AG20443 (cell line): Measurements from ENCODE around the gene TNFRSF14.
A peak's percentile ranks its signal among the peaks of the same experiment; 100 is the strongest.

ENCODE experiments used
- DNase-seq: peaks from one replicate; pipeline ENCODE4 v3.0.0; 2012; ENCODE audit warnings: low spot score, mixed read lengths

The TNFRSF14 gene

DNA sequence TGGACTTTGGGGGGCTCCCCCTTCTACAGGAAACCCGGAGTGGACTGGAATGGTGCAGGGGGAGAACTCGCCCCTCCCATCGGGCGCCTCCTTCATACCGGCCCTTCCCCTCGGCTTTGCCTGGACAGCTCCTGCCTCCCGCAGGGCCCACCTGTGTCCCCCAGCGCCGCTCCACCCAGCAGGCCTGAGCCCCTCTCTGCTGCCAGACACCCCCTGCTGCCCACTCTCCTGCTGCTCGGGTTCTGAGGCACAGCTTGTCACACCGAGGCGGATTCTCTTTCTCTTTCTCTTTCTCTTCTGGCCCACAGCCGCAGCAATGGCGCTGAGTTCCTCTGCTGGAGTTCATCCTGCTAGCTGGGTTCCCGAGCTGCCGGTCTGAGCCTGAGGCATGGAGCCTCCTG, at the start of gene TNFRSF14:
TNFRSF14 (plus strand) TSS at position 95 of the 401 bp plus-strand sequence; CDS start at position 389, 294 bp downstream.
- peak; percentile 77 for DNase-seq

DNA sequence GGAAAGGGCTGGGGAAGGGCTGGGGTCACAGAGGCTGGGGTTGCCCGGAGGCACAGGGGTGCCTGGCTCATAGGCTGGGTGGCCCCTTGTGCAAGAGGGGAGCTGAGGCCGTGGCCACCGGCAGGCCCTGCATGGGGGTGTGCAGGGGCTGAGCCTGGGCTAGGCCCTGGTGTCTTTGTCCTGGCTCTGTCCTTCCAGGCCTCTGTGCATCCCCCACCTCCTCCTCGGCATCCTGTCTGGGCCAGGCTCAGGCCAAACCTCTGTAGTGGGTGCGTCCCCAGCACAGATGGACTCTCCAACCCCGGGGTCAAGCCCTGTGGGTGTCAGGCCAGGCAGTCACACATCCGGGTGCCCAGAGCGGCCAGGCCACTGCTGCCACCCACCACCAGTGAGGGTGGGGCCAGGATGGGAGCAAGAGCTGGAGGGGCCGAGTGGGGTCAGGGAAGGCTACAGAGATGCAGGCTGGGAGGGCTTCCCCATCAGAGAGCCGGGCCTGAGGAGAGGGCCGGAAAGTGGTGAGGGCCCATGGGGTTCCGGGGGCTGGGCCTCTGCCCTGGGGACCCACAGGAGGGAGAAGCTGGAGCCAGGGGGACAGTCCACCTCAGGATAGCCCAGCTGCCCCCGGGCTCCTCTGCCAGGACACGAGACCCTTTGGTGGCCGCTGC, 49.1 kb upstream of the TNFRSF14 start:
- DNase-seq: no peak

- no peak for DNase-seq
Observed at GRCh38 chr1:2507744-2508155, 48.4 kb upstream of the TNFRSF14 start.

DNA sequence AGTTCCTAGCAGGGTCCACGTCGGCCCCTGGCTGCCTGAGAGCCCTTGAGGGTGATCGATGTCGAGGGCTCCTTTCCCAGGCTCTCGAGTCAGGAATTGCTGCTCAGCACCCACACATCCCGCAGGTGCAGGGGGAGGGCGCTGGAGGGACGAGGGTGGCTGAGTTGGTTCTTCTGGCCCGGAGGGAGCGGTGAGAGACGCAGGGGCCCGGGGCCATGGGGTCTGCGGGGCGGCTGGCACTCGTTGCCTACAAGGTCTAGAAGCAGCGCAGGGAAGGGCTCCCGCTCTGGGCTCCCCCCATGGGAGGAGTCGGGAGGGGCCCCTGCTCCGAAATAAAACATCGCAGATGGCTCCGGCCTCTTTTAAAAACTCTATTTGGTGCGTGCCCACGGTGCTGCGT, 48.0 kb upstream of the TNFRSF14 start:
- DNase-seq: no peak

GRCh38 chr1:2508751-2509150, 47.4 kb upstream of the TNFRSF14 start:
- no peak for DNase-seq

GRCh38 chr1:2509589-2509988, 46.6 kb upstream of the TNFRSF14 start:
- no peak for DNase-seq

- no peak for DNase-seq
Observed at GRCh38 chr1:2510366-2511155, 45.6 kb upstream of the TNFRSF14 start.

DNA sequence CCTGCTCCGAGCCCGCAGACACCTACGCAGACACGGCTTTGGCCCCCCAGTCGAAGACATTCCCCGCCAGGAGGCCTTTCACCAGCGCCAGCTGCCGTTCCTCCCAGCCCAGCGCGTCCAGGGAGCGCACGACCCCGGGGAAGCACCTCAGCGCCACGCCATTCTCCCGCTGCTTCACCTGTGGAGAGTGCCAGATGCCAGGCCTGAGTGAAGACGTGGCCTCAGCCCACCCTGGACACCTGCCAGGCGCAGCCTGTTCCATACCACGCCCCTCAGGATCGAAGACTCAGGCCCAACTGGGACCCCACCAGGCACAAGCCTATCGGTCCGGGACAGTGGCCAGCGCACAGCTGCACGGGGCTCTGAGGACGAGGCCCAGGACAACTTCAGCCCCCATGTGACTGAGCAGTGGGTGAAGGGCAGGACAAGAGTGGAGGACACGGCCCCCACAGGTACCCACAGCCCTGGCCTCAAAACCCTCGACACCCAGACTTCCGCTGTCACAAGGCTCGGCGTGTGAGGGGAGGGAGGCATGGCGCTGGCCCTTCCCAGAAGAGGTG, 43.2 kb upstream of the TNFRSF14 start:
- DNase-seq: no peak

DNA sequence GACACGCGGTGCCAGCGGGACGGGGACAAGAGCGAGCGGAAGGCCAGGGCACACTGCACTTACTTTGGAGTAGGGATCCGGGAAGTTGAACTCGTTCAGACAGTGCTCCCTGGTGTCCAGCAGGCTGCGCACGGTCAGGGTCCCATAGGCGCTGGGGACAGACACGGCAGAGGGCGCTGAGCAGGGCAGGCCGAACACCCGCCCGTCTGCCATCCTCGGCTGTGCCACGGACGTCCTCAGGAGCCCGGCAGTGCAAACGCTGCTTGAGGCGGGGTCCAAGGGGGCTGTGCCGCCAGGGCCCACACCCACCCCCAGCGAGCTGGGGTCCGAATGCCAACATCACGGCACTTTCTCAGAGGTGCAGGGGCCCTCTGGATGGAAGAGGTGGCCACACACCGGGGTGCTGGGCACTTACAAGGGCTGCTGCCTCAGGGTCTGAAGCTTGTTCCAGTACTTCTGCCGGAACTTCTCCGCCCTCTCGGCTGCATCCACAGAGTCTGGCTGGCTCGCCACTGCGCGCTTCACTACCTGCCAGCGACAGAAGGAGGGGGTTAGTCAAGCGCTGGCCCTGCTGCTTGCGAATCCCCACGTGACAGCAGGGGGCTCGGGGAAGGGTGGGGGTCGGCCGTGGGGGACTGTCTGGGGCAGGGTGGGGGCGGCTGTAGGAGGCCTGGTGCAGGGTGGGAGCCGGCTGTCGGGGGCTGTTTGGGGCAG, 42.1 kb upstream of the TNFRSF14 start:
- DNase-seq: no peak

DNA sequence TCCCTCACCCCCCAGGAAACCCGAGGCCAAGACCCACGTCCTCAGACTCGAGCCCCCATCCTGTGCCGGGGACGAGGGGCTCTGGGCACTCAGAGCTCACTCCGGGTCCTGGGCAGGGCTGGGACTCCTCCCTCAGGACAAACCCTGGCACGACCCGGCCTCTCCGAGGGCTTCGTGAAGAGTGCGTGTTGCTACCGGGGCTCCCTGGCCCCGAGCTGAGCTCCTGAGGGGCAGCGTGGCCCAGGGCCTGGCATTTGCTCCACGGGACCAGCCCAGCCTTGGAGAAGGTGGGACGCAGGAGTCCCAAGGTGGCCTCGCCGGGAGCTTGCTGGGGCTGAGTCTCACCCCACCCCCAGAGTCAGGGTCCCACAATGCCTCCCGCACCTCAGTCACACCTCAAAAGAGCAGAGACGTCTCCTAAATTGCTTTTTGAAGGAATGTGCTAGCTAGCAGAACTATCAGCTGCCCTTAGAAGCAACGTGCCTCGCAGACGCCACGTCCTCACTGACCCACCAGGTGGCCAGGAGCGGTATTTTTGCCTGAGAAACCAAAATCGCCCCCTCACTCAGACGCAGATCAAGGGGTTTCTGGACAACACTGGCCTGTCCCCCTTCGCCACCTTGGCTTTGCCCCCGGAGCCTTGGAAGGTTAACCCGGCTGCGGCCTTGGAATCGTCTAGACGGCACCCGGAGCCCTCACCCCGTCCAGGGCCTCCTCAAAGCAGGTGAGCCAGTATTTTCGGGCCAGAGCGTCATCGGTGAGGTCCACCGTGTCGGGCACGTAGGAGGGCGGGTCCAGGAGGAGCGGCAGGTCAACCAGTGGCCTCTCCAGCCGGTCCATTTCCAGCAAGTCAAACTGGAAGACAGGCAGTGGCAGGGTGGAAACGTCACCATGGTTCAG, 41.1 kb upstream of the TNFRSF14 start:
- no peak for DNase-seq

GRCh38 chr1:2515763-2516080, 40.4 kb upstream of the TNFRSF14 start:
- no peak for DNase-seq

- DNase-seq: no peak
Observed at GRCh38 chr1:2516124-2516523, 40.0 kb upstream of the TNFRSF14 start.

- DNase-seq: no peak
Observed at GRCh38 chr1:2516946-2517345, 39.2 kb upstream of the TNFRSF14 start.

- no peak for DNase-seq
Observed at GRCh38 chr1:2517966-2518365, 38.2 kb upstream of the TNFRSF14 start.

DNA sequence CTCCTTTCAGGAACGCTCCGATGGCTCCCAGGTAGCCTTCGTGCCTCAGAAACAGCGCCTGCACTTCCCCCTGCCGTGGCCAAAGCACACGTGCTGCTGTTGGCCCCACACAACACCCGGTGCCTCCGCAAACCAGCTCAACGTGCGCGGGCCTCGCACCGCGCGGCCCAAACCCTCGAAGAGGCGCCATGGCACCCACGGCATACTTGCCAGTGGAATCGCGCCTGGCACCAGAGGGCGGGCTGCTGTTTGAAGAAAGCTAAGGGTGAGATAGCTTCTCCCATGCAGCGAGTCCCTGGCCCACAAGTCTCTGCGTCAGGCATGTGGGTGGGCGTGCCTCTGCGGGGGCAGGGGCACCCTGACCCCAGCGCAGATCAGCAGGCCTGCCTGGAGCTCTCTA, 37.6 kb upstream of the TNFRSF14 start:
- no peak for DNase-seq

DNA sequence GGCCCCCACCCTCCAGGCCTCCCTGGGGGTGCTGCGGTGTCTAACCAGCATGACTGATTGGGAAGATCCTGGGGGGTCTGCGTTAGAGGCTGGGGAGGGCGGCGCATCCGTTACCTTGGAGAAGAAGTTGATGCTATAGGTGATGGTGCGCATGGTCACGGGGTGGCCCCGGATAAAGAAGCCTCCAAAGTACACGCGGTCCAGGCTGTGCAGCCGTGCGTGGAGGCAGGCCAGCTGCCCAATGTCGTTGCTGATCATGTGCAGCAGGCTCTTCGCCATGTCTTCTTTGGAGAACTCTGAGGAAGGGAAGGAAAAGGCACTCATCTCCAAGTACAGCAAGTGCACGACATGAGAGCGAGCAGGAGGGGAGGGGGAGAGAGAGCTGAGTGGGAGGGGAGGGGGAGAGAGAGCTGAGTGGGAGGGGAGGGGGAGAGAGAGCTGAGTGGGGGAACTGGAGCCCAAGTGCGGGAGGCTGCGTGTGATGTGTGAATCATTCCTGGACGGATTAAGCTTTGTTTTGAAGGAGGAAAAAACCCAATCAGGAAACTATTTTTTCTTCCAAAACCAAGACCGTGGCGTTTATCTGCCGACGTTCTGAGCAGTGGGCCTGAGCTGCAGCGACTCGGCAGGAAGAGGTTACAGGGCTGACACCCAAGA, 37.0 kb upstream of the TNFRSF14 start:
- DNase-seq: no peak

- no peak for DNase-seq
Observed at GRCh38 chr1:2519729-2520128, 36.4 kb upstream of the TNFRSF14 start.

DNA sequence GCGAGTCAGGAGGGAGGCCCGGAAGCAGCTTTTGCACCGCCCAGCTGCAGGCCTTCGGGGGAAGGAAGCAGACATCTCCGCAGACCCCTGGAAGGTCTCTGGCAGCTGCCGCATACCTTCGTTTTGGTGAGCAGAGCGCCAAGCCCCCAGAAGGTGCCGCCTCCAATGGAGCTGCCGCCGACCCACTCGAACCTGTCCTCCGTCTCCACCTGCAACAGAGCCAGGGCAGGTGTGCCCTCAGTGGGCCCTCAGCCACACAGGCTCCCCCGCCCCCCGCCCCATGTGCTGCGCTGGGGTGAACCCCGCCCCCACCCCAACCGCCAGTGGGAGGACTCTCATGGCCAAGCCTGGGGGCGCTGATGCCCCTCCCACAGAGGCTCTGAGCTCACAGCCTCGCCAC, 36.0 kb upstream of the TNFRSF14 start:
- DNase-seq: no peak

GRCh38 chr1:2520806-2521205, 35.4 kb upstream of the TNFRSF14 start:
- no peak for DNase-seq

- no peak for DNase-seq
Observed at GRCh38 chr1:2522230-2522629, 33.9 kb upstream of the TNFRSF14 start.

- no peak for DNase-seq
Observed at GRCh38 chr1:2523191-2523890, 32.8 kb upstream of the TNFRSF14 start.
